PC-3 (cell line): ENCODE measurements around the gene CDH26.

Source experiments
- EZH2 ChIP-seq: fragments of 300-600 bp; sonication (generic); IDR thresholded peaks from one replicate; pipeline ENCODE4 v1.6.1; 2017; ENCODE audit warnings: antibody characterized with exemption, mild to moderate bottlenecking, low read length; ENCODE audit not compliant: unreplicated experiment
- TF ChIP-seq, protein P1 (sequence below): fragments of 300-600 bp; sonication (generic); conservative IDR thresholded peaks from 2 replicates; pipeline ENCODE4 v1.5.1; 2017; ENCODE audit warnings: antibody characterized with exemption, low read depth, mild to moderate bottlenecking, low read length

DNA sequence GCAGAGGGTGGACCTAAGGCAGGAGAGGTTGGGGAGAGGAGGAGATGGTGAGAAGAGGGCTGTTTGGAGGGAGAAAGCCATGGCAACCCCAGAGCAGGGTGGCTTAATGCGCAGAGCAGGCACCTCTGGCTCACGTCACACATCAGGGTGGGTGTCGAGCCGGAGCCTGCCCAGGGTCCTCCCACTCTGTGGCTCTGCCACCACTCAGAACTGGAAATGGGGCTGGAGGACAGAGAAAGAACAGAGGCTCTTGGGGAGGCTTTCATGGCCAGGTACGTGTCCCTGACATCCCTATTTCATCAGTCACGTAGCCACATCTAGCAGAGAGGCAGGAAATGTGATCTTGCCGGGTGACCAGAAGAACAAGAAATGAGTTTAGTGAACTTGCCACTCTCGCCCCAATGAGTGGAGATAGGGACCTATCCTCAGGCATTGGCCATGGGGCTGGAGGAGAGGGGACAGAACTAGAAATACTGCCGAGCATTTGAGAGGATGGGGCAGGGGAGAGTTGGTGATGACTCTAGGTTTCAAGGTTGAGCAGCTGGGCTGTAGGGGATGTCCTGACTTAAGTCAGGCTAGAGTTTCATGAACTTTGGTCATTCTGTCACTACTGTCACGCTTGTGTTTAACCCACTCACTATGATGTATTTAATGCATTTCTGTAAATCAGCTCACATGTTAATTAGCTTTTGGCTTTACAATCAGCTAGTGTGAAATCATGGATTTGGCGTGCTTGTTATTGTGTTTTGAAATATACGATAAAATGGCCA lies 52.7 kb downstream of the CDH26 start:
- TF ChIP-seq, protein P1, sequence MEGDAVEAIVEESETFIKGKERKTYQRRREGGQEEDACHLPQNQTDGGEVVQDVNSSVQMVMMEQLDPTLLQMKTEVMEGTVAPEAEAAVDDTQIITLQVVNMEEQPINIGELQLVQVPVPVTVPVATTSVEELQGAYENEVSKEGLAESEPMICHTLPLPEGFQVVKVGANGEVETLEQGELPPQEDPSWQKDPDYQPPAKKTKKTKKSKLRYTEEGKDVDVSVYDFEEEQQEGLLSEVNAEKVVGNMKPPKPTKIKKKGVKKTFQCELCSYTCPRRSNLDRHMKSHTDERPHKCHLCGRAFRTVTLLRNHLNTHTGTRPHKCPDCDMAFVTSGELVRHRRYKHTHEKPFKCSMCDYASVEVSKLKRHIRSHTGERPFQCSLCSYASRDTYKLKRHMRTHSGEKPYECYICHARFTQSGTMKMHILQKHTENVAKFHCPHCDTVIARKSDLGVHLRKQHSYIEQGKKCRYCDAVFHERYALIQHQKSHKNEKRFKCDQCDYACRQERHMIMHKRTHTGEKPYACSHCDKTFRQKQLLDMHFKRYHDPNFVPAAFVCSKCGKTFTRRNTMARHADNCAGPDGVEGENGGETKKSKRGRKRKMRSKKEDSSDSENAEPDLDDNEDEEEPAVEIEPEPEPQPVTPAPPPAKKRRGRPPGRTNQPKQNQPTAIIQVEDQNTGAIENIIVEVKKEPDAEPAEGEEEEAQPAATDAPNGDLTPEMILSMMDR, result no peak
- TF ChIP-seq EZH2, result no peak
